Natural killer cell (primary cell): Measurements from ENCODE around the gene ASTN2. TPM values are rescaled to one million over a fixed set of nuclear protein-coding genes. Genes with fewer than 3 reads are reported as not detected.
A peak's percentile ranks its signal among the peaks of the same experiment; 100 is the strongest.

ENCODE experiments used
- ATAC-seq, 3 donors: fragments of 150-1000 bp in 2 of 3; fragments of 200-7000 bp in 1 of 3; cut with Tn5 transposase; 1 replicate in 1 of 3; 2 replicates in 2 of 3; pipeline ENCODE4 v1.10.0; 2021; ENCODE audit warnings: mild to moderate bottlenecking in 2 of 3, moderate library complexity in 2 of 3
- DNase-seq, 2 donors: peaks; one replicate each; pipeline versions ENCODE4 v3.0.0 to v3.0.0-alpha.2; 2013 to 2021; ENCODE audit warnings: mixed read lengths in 1 of 2
- H3K27ac ChIP-seq: one replicate; pipeline ENCODE4 v1.5.1; 2013; ENCODE audit warnings: mild to moderate bottlenecking, low read length
- H3K27me3 ChIP-seq: one replicate; pipeline ENCODE4 v1.6.1; 2013; ENCODE audit warnings: low read length; ENCODE audit not compliant: control insufficient read depth, insufficient read depth
- H3K36me3 ChIP-seq: one replicate; pipeline ENCODE4 v1.6.1; 2013; ENCODE audit warnings: low read length; ENCODE audit not compliant: control insufficient read depth, insufficient read depth
- H3K4me1 ChIP-seq: one replicate; pipeline ENCODE4 v1.6.1; 2013; ENCODE audit warnings: low read length; ENCODE audit not compliant: control insufficient read depth, insufficient read depth
- H3K4me3 ChIP-seq: one replicate; pipeline ENCODE4 v1.5.1; 2013; ENCODE audit warnings: low read length
- H3K9me3 ChIP-seq: one replicate; pipeline ENCODE4 v1.6.1; 2013; ENCODE audit warnings: low read length; ENCODE audit not compliant: control insufficient read depth, insufficient read depth
- H3K27ac Mint-ChIP-seq, 2 donors: one replicate each; pipeline ENCODE4 v1.8.0; 2022; ENCODE audit warnings: mild to moderate bottlenecking in 2 of 2, mixed read lengths in 2 of 2, moderate library complexity in 1 of 2
- H3K27me3 Mint-ChIP-seq, 2 donors: one replicate each; pipeline ENCODE4 v1.8.0; 2022; ENCODE audit warnings: low read depth in 2 of 2, mixed read lengths in 2 of 2
- H3K36me3 Mint-ChIP-seq: one replicate; pipeline ENCODE4 v1.8.0; 2022; ENCODE audit warnings: mixed read lengths
- H3K4me1 Mint-ChIP-seq, 2 donors: one replicate each; pipeline ENCODE4 v1.8.0; 2022; ENCODE audit warnings: mixed read lengths in 2 of 2
- H3K4me3 Mint-ChIP-seq: one replicate; pipeline ENCODE4 v1.8.0; 2022; ENCODE audit warnings: mild to moderate bottlenecking, moderate library complexity, mixed read lengths
- H3K9me3 Mint-ChIP-seq, 2 donors: one replicate each; pipeline ENCODE4 v1.8.0; 2022; ENCODE audit warnings: mixed read lengths in 2 of 2
- WGBS: methylation state at CpG from one replicate; pipeline ENCODE4 v1.1.7; 2013; ENCODE audit warnings: missing lambda C conversion rate; ENCODE audit not compliant: insufficient coverage; 5-methylcytosine and 5-hydroxymethylcytosine counted together
- intact Hi-C: fragments of 100-400 bp; cut with micrococcal nuclease; formaldehyde crosslinking; loops from one replicate; pipeline ENCODE4 v1.14.2; 2022
- total RNA-seq, 4 donors: library from RNA; stranded (reverse); fragments of 120-200 nt in 1 of 4; gene quantifications; one replicate each; pipeline versions ENCODE4 v1.2.3 to v1.2.4, GENCODE V29; 2013 to 2022
- TF ChIP-seq, protein P1 (sequence below): fragments of 200-600 bp; IDR thresholded peaks from one replicate; pipeline ENCODE4 v1.8.0; 2022; ENCODE audit warnings: antibody characterized with exemption

The ASTN2 gene
- total RNA-seq, 3 donors from 2014 or later (not counting 1 experiment from before 2014, with no cell fraction given), result 3.0 to 3.5 (median 3.2) TPM

DNA sequence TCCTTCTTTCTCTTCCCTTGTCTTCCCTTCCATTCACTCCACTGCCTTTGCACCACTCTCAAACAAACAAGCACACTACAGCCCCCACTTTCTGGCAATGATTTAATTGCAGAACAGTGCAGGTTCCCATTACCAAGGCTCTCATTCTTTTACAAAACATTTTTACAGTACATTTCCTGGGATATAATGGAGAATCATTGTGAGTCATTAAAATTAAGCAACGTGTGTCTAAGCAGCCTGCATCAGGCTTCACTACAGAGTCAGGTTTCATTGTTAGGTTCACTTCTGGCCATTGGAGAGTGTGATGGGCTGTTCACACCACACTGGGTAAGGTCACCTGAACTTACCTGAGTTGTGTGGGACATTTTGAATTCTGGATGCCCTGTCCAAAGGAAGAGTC, 424.3 kb downstream of the ASTN2 start:
- no peak overlapping the region for H3K4me3 Mint-ChIP-seq
- 63% methylated on average over 1 of the region's 1 CpG for WGBS
- H3K4me3 ChIP-seq, result no peak overlapping the region

DNA sequence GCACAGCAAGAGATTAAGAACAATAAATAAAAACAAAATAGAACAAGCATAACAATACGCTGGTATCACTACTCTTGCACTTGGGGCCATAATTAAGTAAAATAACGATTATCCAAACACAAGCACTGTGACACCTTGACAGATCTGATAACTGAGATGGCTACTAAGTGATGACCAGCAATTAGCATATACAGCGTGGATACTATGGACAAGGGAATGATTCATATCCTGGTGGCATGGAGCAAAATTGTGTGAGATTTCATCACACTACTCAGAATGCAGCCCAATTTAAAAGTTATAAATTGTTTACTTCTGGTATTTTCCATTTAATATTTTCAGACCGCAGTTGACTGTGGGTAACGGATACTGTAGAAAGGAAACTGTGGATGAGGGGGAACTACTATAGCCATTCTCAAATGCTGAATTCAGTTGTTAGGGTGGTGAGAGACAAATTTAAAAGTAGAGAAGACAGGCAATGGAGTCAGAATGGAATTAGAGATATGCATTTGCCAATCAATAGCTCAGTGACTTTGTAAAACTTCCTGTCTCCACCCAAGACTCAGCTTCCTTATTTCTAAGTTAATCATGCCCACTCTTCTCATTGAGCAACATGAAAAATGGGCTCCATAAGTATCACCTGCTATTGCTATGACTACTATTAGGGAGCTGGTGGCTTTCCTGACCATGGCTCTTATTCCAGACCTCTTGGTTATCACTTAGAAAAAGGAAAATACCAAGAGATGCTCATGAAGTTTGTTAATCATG, 427.0 kb downstream of the ASTN2 start:
- H3K27me3 Mint-ChIP-seq, result peaks cover 0 to 3% of the 10 kb centered on the region in 2 donors
- no peaks in the 10 kb centered on the region for H3K36me3 ChIP-seq
- WGBS, result 59% methylated on average over 4 of the region's 5 CpGs
- H3K27me3 ChIP-seq, result no peaks in the 10 kb centered on the region
- no peaks in the 10 kb centered on the region for H3K36me3 Mint-ChIP-seq
- H3K4me3 ChIP-seq, result no peak overlapping the region
- peaks cover 5 to 9% of the 10 kb centered on the region in 2 donors for H3K9me3 Mint-ChIP-seq
- ATAC-seq (peak in 1 of 3 donors; percentile 34), DNase-seq (no peak)
- no peak overlapping the region for H3K27ac Mint-ChIP-seq
- TF ChIP-seq, protein P1, sequence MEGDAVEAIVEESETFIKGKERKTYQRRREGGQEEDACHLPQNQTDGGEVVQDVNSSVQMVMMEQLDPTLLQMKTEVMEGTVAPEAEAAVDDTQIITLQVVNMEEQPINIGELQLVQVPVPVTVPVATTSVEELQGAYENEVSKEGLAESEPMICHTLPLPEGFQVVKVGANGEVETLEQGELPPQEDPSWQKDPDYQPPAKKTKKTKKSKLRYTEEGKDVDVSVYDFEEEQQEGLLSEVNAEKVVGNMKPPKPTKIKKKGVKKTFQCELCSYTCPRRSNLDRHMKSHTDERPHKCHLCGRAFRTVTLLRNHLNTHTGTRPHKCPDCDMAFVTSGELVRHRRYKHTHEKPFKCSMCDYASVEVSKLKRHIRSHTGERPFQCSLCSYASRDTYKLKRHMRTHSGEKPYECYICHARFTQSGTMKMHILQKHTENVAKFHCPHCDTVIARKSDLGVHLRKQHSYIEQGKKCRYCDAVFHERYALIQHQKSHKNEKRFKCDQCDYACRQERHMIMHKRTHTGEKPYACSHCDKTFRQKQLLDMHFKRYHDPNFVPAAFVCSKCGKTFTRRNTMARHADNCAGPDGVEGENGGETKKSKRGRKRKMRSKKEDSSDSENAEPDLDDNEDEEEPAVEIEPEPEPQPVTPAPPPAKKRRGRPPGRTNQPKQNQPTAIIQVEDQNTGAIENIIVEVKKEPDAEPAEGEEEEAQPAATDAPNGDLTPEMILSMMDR, result no peak
- no peak overlapping the region for H3K4me3 Mint-ChIP-seq
- intact Hi-C loops, result loop anchor here (2.0 kb wide), 1 partner anchor 29 kb away; no protein-coding TSS in a partner anchor
- no peak overlapping the region for H3K27ac ChIP-seq
- no peaks in the 10 kb centered on the region for H3K9me3 ChIP-seq
- peaks cover 4% of the 10 kb centered on the region for H3K4me1 ChIP-seq
- peaks cover 0 to 30% of the 10 kb centered on the region in 2 donors for H3K4me1 Mint-ChIP-seq

More for the DNA sequence above, 424.3 kb downstream of the ASTN2 start:
- ATAC-seq (no peak), DNase-seq (no peak)
- Histone ChIP-seq H3K36me3 (no peaks in the 10 kb centered on the region), H3K4me1 (peaks cover 4% of the 10 kb centered on the region), H3K27me3 (no peaks in the 10 kb centered on the region), H3K9me3 (no peaks in the 10 kb centered on the region), H3K27ac (no peak overlapping the region)
- TF ChIP-seq, protein P1, result no peak
- peaks cover 0 to 3% of the 10 kb centered on the region in 2 donors for H3K27me3 Mint-ChIP-seq
- H3K36me3 Mint-ChIP-seq, result no peaks in the 10 kb centered on the region
- intact Hi-C loops, result no loop called here
- H3K4me1 Mint-ChIP-seq, result peaks cover 0 to 30% of the 10 kb centered on the region in 2 donors
- H3K27ac Mint-ChIP-seq, result no peak overlapping the region
- peaks cover 5 to 11% of the 10 kb centered on the region in 2 donors for H3K9me3 Mint-ChIP-seq

DNA sequence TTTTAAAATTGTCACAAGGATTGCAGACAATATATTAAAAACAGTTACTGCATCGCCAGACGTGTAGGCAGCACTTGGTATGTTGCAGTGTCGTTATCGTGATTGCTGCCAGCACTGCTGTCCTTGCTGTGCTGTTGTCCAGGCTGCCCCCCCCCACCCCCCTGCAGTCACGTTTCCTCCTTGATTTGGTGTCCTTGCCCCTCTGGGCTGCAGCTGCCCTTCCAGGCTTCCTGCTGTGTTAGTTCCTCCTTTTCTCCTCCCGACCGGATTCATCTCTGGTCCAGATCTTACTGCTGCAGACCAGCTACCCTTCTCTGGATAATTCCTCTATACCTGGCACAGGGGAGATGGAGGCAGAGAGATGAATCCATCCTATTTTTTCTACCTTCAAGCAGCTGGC, 428.8 kb downstream of the ASTN2 start:
- DNase-seq, result no peak
- TF ChIP-seq, protein P1, result no peak

More for the DNA sequence above, 428.8 kb downstream of the ASTN2 start:
- Mint-ChIP-seq H3K4me1 (peaks cover 0 to 30% of the 10 kb centered on the region in 2 donors), H3K27me3 (peaks cover 0 to 3% of the 10 kb centered on the region in 2 donors), H3K9me3 (peaks cover 5 to 8% of the 10 kb centered on the region in 2 donors), H3K4me3 (no peak overlapping the region), H3K36me3 (no peaks in the 10 kb centered on the region), H3K27ac (no peak overlapping the region)
- H3K4me1 ChIP-seq, result peaks cover 4% of the 10 kb centered on the region
- H3K27ac ChIP-seq, result no peak overlapping the region
- no peaks in the 10 kb centered on the region for H3K36me3 ChIP-seq
- no peak for ATAC-seq
- H3K9me3 ChIP-seq, result no peaks in the 10 kb centered on the region
- no peak overlapping the region for H3K4me3 ChIP-seq
- no peaks in the 10 kb centered on the region for H3K27me3 ChIP-seq
- intact Hi-C loops, result loop anchor here (2.0 kb wide), 1 partner anchor 27 kb away; no protein-coding TSS in a partner anchor
- 29% methylated on average over 4 of the region's 7 CpGs for WGBS
